PC-9 (cell line): ENCODE measurements around the gene RTF2.

Source experiments
- CTCF ChIP-seq: fragments of 200-600 bp; sonication (generic); conservative IDR thresholded peaks from 2 replicates; pipeline ENCODE4 v1.6.1; 2017; ENCODE audit warnings: mixed run types, antibody characterized with exemption, mild to moderate bottlenecking, moderate library complexity
- EZH2 ChIP-seq: fragments of 200-600 bp; sonication (generic); IDR thresholded peaks from 2 replicates; pipeline ENCODE4 v1.8.0; 2017; ENCODE audit warnings: antibody characterized with exemption, low read depth

DNA sequence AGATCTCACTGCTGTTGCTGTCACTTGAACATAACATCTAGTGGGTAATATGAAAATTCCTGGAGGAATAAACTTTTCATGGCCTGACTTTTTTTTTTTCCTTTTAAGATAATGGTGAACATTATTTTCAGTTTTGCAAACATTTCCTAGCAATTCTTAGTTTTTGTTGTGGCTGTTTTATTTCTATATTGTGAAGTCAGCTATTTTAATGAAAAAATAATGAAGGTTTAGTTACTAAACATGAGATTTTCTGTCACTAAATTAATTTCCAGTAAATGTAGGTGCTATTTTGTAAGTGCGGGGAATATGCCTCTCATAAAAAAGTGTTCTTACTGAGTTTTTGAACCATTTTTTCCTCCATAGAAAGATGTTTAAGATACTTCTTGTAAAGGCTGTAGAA is 32.7 kb downstream of the RTF2 start:
- TF ChIP-seq CTCF (no peak), EZH2 (no peak)
